GM10266 (cell line): ENCODE measurements around the gene SPARC.

Experiments used
- DNase-seq: peaks from one replicate; pipeline ENCODE4 v3.0.0; 2012; ENCODE audit errors: extremely low spot score
- TF ChIP-seq, protein P1 (sequence below): IDR thresholded peaks from 2 replicates; pipeline ENCODE4 v1.5.1; 2012; ENCODE audit warnings: mild to moderate bottlenecking, low read depth; ENCODE audit not compliant: control insufficient read depth, insufficient read depth; ENCODE audit errors: missing control alignments

The SPARC gene

DNA sequence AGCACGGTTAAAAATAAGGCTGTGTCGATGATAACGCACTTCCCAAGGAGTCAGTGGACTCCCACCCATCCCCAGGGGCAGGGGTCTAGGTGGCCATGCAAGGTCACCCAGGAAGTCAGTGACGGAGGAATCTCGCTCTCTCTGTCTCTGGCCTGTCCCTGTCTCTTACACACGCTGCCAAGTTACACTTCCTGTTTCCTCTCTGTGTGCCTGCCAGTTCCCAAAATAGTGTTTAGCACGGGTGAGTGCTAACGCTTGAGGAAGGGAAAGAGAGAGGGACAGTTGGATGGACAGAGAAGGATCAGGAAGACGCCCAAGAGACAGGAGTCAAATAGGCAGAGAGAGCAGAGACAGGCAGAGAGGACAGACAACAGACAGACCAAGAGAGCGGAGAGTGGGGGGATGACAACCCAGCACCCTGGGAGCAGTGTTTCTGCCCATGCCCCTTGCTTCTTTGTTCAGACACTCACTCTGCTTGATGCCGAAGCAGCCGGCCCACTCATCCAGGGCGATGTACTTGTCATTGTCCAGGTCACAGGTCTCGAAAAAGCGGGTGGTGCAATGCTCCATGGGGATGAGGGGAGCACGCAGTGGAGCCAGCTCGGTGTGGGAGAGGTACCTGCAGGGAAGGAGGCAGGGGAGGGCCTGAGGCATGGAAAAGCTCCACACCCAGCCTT, 23.0 kb downstream of the SPARC start:
- TF ChIP-seq, protein P1, sequence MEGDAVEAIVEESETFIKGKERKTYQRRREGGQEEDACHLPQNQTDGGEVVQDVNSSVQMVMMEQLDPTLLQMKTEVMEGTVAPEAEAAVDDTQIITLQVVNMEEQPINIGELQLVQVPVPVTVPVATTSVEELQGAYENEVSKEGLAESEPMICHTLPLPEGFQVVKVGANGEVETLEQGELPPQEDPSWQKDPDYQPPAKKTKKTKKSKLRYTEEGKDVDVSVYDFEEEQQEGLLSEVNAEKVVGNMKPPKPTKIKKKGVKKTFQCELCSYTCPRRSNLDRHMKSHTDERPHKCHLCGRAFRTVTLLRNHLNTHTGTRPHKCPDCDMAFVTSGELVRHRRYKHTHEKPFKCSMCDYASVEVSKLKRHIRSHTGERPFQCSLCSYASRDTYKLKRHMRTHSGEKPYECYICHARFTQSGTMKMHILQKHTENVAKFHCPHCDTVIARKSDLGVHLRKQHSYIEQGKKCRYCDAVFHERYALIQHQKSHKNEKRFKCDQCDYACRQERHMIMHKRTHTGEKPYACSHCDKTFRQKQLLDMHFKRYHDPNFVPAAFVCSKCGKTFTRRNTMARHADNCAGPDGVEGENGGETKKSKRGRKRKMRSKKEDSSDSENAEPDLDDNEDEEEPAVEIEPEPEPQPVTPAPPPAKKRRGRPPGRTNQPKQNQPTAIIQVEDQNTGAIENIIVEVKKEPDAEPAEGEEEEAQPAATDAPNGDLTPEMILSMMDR, result no peak
- DNase-seq, result no peak

DNA sequence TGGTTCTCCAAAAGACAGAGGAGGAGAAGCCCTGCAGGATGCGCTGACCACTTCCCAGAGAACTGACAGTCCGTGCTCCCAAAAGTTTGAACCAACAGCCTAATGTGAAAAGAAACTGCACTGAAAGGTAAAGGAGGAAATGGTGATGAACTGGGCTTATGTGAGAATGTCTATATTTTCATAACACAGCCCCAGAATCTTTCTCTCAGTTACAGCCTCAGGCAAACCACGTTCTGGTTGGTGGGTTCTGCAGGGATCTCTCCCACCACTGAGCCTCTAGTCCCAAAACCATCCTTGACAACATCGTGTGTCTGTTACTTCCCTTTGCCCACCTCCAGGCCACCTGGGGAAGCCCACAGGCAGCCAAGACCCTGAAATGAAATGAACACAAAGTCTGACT, 23.9 kb downstream of the SPARC start:
- peak; percentile 35 for DNase-seq
- TF ChIP-seq, protein P1, result no peak

DNA sequence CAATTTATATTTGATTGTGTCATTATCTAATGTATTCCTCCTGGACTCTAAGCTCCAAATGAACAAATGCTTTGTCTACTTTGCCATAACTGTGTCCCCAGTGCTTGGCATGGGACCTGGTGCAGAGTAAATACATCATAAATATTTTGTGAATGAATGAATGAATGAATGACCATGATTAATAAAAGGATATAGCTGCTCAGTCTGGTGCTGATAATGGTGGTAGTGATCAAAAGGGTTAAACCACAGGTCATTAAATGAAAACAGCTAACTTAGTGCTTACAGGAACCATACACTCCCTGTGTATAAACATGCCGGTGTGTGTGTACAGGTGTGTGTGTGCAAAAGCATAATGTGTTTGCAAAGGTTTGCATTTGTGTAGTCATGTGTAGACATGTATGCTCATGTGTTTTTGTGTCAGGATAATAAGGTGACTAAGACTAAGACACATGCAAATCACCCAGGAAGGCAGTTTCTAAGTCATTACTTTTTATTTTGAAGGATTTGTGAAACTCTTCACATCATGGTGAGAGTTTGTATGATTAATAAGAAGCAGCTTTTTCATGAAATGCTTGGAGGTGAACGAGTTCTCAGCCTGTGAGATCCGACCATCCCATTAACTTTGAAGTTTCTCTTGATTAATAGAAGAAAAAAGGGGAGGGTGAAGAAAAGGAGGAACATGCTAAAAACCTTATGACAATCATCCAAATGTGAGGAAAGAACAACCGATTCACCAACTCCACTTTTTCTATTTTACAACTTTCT, 24.6 kb downstream of the SPARC start:
- TF ChIP-seq, protein P1, result no peak
- DNase-seq, result peak; percentile 42

DNA sequence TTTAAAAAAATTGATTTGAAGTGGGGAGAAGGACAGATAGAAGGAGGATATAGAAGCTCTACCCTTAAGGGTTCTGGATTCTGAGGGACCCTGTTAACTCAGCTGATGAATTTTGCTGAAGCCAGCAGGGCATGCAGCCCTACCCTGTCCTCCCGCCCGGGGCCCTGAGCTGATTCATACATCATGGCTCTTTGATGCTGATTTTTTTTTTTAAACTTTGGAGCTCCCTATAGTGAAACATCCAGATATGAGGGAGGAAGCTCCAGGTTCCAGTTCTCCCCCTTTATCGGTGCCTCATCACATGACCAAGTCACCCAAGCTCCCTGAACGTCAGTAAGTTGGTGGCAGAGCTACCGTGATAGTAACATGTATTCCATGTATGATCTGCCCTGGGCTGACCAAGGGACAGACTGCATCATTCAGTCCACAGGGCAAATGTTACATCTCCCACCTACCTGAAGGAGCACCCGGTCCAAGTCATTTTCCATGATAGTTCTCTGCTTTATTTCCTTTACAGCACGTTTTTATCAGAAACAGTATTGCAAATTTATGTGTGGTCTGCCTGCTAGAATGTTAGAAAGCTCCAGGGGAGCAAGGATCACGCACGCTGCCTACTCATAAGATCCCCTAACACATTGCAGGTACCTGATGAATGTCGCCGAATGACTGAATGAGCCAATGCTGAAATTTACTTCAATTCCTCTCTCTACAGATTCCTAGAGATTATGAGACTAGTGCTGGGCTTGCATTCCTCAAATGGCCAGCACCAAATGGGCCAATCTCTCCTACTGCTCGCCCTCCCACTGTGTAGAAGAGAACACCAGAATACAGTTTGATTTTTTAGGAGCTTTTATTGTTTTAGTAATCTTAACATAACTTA, 25.9 kb downstream of the SPARC start:
- TF ChIP-seq, protein P1, result no peak
- no peak for DNase-seq

DNA sequence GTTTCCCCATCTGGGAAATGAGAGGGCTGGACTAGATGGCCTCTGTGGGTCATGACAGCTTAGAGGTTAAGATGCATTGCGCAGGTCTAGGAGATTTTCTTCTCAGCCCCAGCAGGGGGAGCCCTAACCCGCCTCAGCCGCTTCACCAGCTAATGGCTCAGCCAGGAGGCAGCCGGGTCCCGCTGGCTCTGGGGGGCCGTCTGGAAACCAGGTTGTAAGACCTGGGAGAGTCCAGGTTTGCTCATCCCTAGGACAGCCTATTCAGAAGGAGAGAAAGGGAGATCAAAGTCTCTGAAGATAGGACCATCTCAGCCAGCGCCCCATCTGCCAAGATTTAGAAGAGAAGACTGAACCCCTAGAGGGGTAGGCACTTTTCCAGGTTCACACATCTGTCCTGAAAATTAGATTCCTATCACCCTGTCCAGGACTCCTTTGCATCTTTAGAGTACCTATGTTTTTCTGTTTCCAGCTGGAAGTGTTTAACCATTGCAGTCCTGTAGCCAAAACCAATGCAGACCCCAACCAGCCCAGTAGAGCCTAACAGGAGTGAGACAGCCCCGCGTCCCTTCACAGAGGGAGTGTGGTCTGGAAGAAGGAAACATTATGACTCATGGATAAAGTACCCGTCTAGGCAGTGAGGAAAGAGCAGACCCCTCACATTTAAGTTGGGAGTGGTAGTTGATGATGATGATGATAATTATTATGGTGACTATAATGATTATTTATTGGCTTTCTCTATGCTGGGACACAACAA, 27.5 kb downstream of the SPARC start:
- DNase-seq, result peak; percentile 76
- TF ChIP-seq, protein P1, result peak; percentile 88

DNA sequence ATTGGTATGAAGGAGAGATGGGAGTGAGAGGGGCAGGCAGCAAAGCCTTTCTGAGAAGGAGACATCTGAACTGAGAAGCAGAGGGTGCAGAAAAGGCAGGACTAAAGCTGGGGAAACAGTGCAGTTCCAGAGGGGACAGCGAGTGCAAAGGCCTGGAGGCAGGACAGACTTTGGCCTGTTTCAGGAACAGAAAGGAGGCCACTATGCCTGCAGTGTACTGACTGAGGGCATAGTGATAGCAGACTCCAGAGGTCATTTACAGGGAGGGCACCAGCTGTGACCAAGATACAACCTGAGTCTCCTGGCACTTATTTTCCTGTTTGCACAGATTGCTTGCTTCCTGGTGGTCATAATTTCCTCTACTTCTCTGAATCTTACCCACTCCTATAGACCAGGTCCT, 29.6 kb downstream of the SPARC start:
- TF ChIP-seq, protein P1, result no peak
- no peak for DNase-seq
